ENCODE data around the gene HYPK. TPM values are rescaled to one million over a fixed set of nuclear protein-coding genes. Genes with fewer than 3 reads are reported as not detected.
"Not testable (repeated sequence)": the region's sequence is repeated elsewhere in the genome, so short reads cannot be mapped to it uniquely, and the experiment has no call there.

HYPK gene
- polyA plus RNA-seq, 3 donors: 9.9 to 30.6 (median 12.3) TPM

GRCh38 chr15:43793647-43794046 lies 6.8 kb upstream of the HYPK start:
- no peak overlapping the region for H3K27ac ChIP-seq (ENCODE audit: low read depth, low read length)
- WGBS, 3 donors: 64 to 73% (median 66%) methylated on average over 10 of the region's 10 CpGs

- H3K27ac ChIP-seq (ENCODE audit: low read depth, low read length): no peak overlapping the region
- 57 to 77% (median 70%) methylated on average over 9 of the region's 9 CpGs for WGBS, 3 donors
These were observed 5.9 kb upstream of the HYPK start for GRCh38 chr15:43794269-43795037.

- H3K27ac ChIP-seq (ENCODE audit: low read depth, low read length): no peak overlapping the region
- 84 to 100% (median 85%) methylated on average over 2 of the region's 2 CpGs for WGBS, 3 donors
These were observed 5.2 kb upstream of the HYPK start for GRCh38 chr15:43795197-43795596.

GRCh38 chr15:43795997-43796396 lies 4.4 kb upstream of the HYPK start:
- no peak overlapping the region for H3K27ac ChIP-seq (ENCODE audit: low read depth, low read length)

- H3K27ac ChIP-seq (ENCODE audit: low read depth, low read length): no peak overlapping the region
- 89 to 94% (median 93%) methylated on average over 3 of the region's 3 CpGs for WGBS, 3 donors
These were observed 3.8 kb upstream of the HYPK start for GRCh38 chr15:43796566-43796965.

GRCh38 chr15:43799209-43799944 lies 1.0 kb upstream of the HYPK start:
- WGBS, 3 donors: 79 to 91% (median 89%) methylated on average over 16 of the region's 16 CpGs
- H3K27ac ChIP-seq (ENCODE audit: low read depth, low read length): peak overlapping the region; percentile 76

- 91 to 96% (median 95%) methylated on average over 8 of the region's 8 CpGs for WGBS, 3 donors
- H3K27ac ChIP-seq (ENCODE audit: low read depth, low read length): peak within 1 kb of the TSS; percentile 76
These were observed 484 bp upstream of the HYPK start, which contains the start of gene SERINC4 for GRCh38 chr15:43799945-43800285. Gene SERINC4, minus strand, starts transcription at chr15:43800220. Its CDS starts 234 bp downstream, at chr15:43799986.

- H3K27ac ChIP-seq (ENCODE audit: low read depth, low read length): not testable (repeated sequence)
- 95 to 99% (median 98%) methylated on average over 7 of the region's 7 CpGs for WGBS, 3 donors
These were observed 2.3 kb downstream of the HYPK start for GRCh38 chr15:43802676-43803075.

- H3K27ac ChIP-seq (ENCODE audit: low read depth, low read length): no peak overlapping the region
- 91 to 95% (median 94%) methylated on average over 5 of the region's 5 CpGs for WGBS, 3 donors
These were observed 8.1 kb downstream of the HYPK start for GRCh38 chr15:43808435-43808950.

GRCh38 chr15:43808960-43809678 lies 8.7 kb downstream of the HYPK start:
- 80 to 90% (median 83%) methylated on average over 6 of the region's 6 CpGs for WGBS, 3 donors
- H3K27ac ChIP-seq (ENCODE audit: low read depth, low read length): no peak overlapping the region

GRCh38 chr15:43815064-43815463 lies 14.7 kb downstream of the HYPK start:
- WGBS, 3 donors: 89 to 92% (median 91%) methylated on average over 5 of the region's 5 CpGs

GRCh38 chr15:43821505-43821904 lies 21.1 kb downstream of the HYPK start:
- WGBS, 3 donors: 58 to 81% (median 77%) methylated on average over 3 of the region's 3 CpGs
- H3K27ac ChIP-seq (ENCODE audit: low read depth, low read length): no peak overlapping the region

More at GRCh38 chr15:43815064-43815463, 14.7 kb downstream of the HYPK start:
- not testable (repeated sequence) for H3K27ac ChIP-seq (ENCODE audit: low read depth, low read length)

- no peak within 1 kb of the TSS for H3K27ac ChIP-seq (ENCODE audit: low read depth, low read length)
- 8 to 9% (median 9%) methylated on average over 46 of the region's 46 CpGs for WGBS, 3 donors
These were observed 24.2 kb downstream of the HYPK start, which contains the start of gene MFAP1 for GRCh38 chr15:43824302-43825246. Gene MFAP1, minus strand, starts transcription at chr15:43824690. Its CDS starts 121 bp downstream, at chr15:43824569.

GRCh38 chr15:43825305-43825704 lies 24.9 kb downstream of the HYPK start:
- 92 to 95% (median 95%) methylated on average over 11 of the region's 11 CpGs for WGBS, 3 donors
- H3K27ac ChIP-seq (ENCODE audit: low read depth, low read length): not testable (repeated sequence)

- WGBS, 3 donors: 93 to 97% (median 96%) methylated on average over 11 of the region's 11 CpGs
- H3K27ac ChIP-seq (ENCODE audit: low read depth, low read length): no peak overlapping the region
These were observed 25.7 kb downstream of the HYPK start for GRCh38 chr15:43826029-43826507.

GRCh38 chr15:43826508-43827341 lies 26.3 kb downstream of the HYPK start, which contains the start of gene WDR76:
Gene WDR76, plus strand, starts transcription at chr15:43827002. Its CDS starts 31 bp downstream, at chr15:43827033.
- WGBS, 3 donors: 3 to 4% (median 4%) methylated on average over 45 to 48 of the region's 48 CpGs

More at GRCh38 chr15:43826508-43827341, 26.3 kb downstream of the HYPK start, which contains the start of gene WDR76:
- H3K27ac ChIP-seq (ENCODE audit: low read depth, low read length): no peak within 1 kb of the TSS
